Mononuclear cell (primary cell): ENCODE measurements around the gene AKAP14. TPM values are rescaled to one million over a fixed set of nuclear protein-coding genes. Genes with fewer than 3 reads are reported as not detected.
"Not testable (repeated sequence)": the region's sequence is repeated elsewhere in the genome, so short reads cannot be mapped to it uniquely, and the experiment has no call there.

Experiments
- H3K27me3 ChIP-seq: 2 replicates; pipeline ENCODE4 v1.6.0; 2011; ENCODE audit warnings: low read length, control low read depth; ENCODE audit not compliant: insufficient read depth
- H3K4me1 ChIP-seq: 2 replicates; pipeline ENCODE4 v1.5.1; 2011; ENCODE audit warnings: mild to moderate bottlenecking, low read length, control low read depth; ENCODE audit not compliant: insufficient read depth
- H3K4me3 ChIP-seq: 2 replicates; pipeline ENCODE4 v1.5.1; 2011; ENCODE audit warnings: mild to moderate bottlenecking, low read length, moderate library complexity
- H3K9me3 ChIP-seq: 2 replicates; pipeline ENCODE4 v1.5.1; 2011; ENCODE audit warnings: low read depth, mild to moderate bottlenecking, control low read depth, low read length
- total RNA-seq: library from RNA; depleted of rRNA; stranded (reverse); fragments of >200 nt; gene quantifications from one replicate; pipeline ENCODE4 v1.2.3, GENCODE V29; 2012

AKAP14 gene
- total RNA-seq, 1 donor, result not detected

- not testable (repeated sequence) for H3K4me3 ChIP-seq, H3K27me3 ChIP-seq, H3K9me3 ChIP-seq, H3K4me1 ChIP-seq
Observed at GRCh38 chrX:119891961-119892692, 3.6 kb upstream of the AKAP14 start.

GRCh38 chrX:119899125-119899524 lies 3.4 kb downstream of the AKAP14 start:
- no peak overlapping the region for H3K4me3 ChIP-seq
- no peaks in the 10 kb centered on the region for H3K27me3 ChIP-seq
- no peaks in the 10 kb centered on the region for H3K9me3 ChIP-seq
- H3K4me1 ChIP-seq, result no peaks in the 10 kb centered on the region

- Histone ChIP-seq H3K9me3 (no peaks in the 10 kb centered on the region), H3K4me1 (no peaks in the 10 kb centered on the region), H3K27me3 (no peaks in the 10 kb centered on the region), H3K4me3 (no peak overlapping the region)
Observed at GRCh38 chrX:119900976-119901375, 5.3 kb downstream of the AKAP14 start.

GRCh38 chrX:119916310-119916709 lies 20.6 kb downstream of the AKAP14 start:
- Histone ChIP-seq H3K4me1 (no peaks in the 10 kb centered on the region), H3K4me3 (no peak overlapping the region), H3K9me3 (no peaks in the 10 kb centered on the region), H3K27me3 (no peaks in the 10 kb centered on the region)

- no peaks in the 10 kb centered on the region for H3K4me1 ChIP-seq
- no peaks in the 10 kb centered on the region for H3K9me3 ChIP-seq
- no peaks in the 10 kb centered on the region for H3K27me3 ChIP-seq
- H3K4me3 ChIP-seq, result no peak overlapping the region
Observed at GRCh38 chrX:119917877-119918276, 22.2 kb downstream of the AKAP14 start.

GRCh38 chrX:119919835-119920585 lies 24.3 kb downstream of the AKAP14 start:
- Histone ChIP-seq H3K27me3 (no peaks in the 10 kb centered on the region), H3K4me1 (no peaks in the 10 kb centered on the region), H3K9me3 (no peaks in the 10 kb centered on the region), H3K4me3 (no peak overlapping the region)

- H3K27me3 ChIP-seq, H3K4me3 ChIP-seq, H3K4me1 ChIP-seq, H3K9me3 ChIP-seq: not testable (repeated sequence)
Observed at GRCh38 chrX:119922391-119922790, 26.7 kb downstream of the AKAP14 start.

GRCh38 chrX:119935215-119935874 lies 39.7 kb downstream of the AKAP14 start:
- Histone ChIP-seq H3K27me3 (no peaks in the 10 kb centered on the region), H3K4me1 (no peaks in the 10 kb centered on the region), H3K9me3 (no peaks in the 10 kb centered on the region), H3K4me3 (no peak overlapping the region)

GRCh38 chrX:119941336-119941735 lies 45.6 kb downstream of the AKAP14 start:
- peaks cover 22% of the 10 kb centered on the region for H3K4me1 ChIP-seq
- no peaks in the 10 kb centered on the region for H3K9me3 ChIP-seq
- H3K27me3 ChIP-seq, result no peaks in the 10 kb centered on the region
- no peak overlapping the region for H3K4me3 ChIP-seq

- no peaks in the 10 kb centered on the region for H3K9me3 ChIP-seq
- peaks cover 22% of the 10 kb centered on the region for H3K4me1 ChIP-seq
- no peaks in the 10 kb centered on the region for H3K27me3 ChIP-seq
- H3K4me3 ChIP-seq, result peak overlapping the region; percentile 72
Observed at GRCh38 chrX:119942173-119942819, 46.6 kb downstream of the AKAP14 start.

GRCh38 chrX:119942831-119943184 lies 47.1 kb downstream of the AKAP14 start:
- H3K4me1 ChIP-seq, result peaks cover 22% of the 10 kb centered on the region
- H3K9me3 ChIP-seq, result no peaks in the 10 kb centered on the region
- H3K4me3 ChIP-seq, result peak overlapping the region; percentile 72
- H3K27me3 ChIP-seq, result no peaks in the 10 kb centered on the region

- H3K9me3 ChIP-seq, result no peaks in the 10 kb centered on the region
- H3K27me3 ChIP-seq, result no peaks in the 10 kb centered on the region
- peak within 1 kb of the TSS; percentile 72 for H3K4me3 ChIP-seq
- peaks cover 22% of the 10 kb centered on the region for H3K4me1 ChIP-seq
Observed at GRCh38 chrX:119943185-119943988, 47.7 kb downstream of the AKAP14 start, which contains the start of gene NKAP. Gene NKAP, minus strand, starts transcription at chrX:119943751. Its CDS starts 146 bp downstream, at chrX:119943605.

- no peaks in the 10 kb centered on the region for H3K27me3 ChIP-seq
- H3K9me3 ChIP-seq, result no peaks in the 10 kb centered on the region
- peaks cover 28% of the 10 kb centered on the region for H3K4me1 ChIP-seq
- no peak overlapping the region for H3K4me3 ChIP-seq
Observed at GRCh38 chrX:119945481-119945880, 49.8 kb downstream of the AKAP14 start.

- Histone ChIP-seq H3K4me1 (peaks cover 13% of the 10 kb centered on the region), H3K4me3 (no peak overlapping the region), H3K9me3 (no peaks in the 10 kb centered on the region), H3K27me3 (no peaks in the 10 kb centered on the region)
Observed at GRCh38 chrX:119948381-119948780, 52.7 kb downstream of the AKAP14 start.
